Activated T-helper 1 cell treated with anti-CD3 and anti-CD28 coated beads, Interleukin-2, amount 50 U/mL, for 16 hours (primary cell): ENCODE results near the gene MMRN1.

ENCODE experiments used
- DNase-seq, 2 donors: peaks; one replicate each; pipeline ENCODE4 v3.0.0-alpha.2; 2020; ENCODE audit warnings: low read depth in 1 of 2, low spot score in 1 of 2

MMRN1 gene

GRCh38 chr4:89994176-89994873, 99.7 kb downstream of the MMRN1 start:
- no peak for DNase-seq

GRCh38 chr4:89995006-89995405, 100.4 kb downstream of the MMRN1 start:
- no peak for DNase-seq

- no peak for DNase-seq
Observed at GRCh38 chr4:89995814-89996213, 101.2 kb downstream of the MMRN1 start.

GRCh38 chr4:89997171-89997704, 102.6 kb downstream of the MMRN1 start:
- no peak for DNase-seq

GRCh38 chr4:89998469-89999011, 103.9 kb downstream of the MMRN1 start:
- no peak for DNase-seq

GRCh38 chr4:90001023-90001422, 106.4 kb downstream of the MMRN1 start:
- DNase-seq, result no peak

- DNase-seq, result no peak
Observed at GRCh38 chr4:90002441-90003062, 107.9 kb downstream of the MMRN1 start.
